NT2/D1 (cell line): Measurements from ENCODE around the gene RDX.

Experiments
- SUZ12 ChIP-seq: IDR thresholded peaks from 2 replicates; pipeline ENCODE4 v1.6.1; 2011; ENCODE audit not compliant: insufficient read length, insufficient read depth; ENCODE audit errors: extremely low read depth
- YY1 ChIP-seq: IDR thresholded peaks from 2 replicates; pipeline ENCODE4 v1.6.1; 2011; ENCODE audit not compliant: insufficient read length, insufficient read depth
- ZNF274 ChIP-seq: IDR thresholded peaks from 2 replicates; pipeline ENCODE4 v1.6.1; 2011; ENCODE audit warnings: mild to moderate bottlenecking, low read depth, low read length

DNA sequence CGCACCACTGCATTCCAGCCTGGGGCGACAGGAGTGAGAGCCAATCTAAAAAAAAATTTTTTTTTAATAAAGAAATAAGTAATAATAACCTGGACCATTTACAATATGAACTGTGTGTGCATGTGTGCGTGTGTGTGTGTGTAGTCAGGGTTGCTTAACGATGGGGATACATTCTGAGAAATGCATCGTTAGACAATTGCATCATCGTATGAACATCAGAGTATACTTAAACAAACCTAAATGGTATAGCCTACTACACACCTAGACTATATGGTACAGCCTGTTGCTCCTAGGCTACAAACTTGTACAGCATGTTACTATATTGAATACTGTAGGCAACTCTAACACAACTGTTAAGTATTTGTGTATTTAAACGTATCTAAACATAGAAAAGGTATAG lies 26.4 kb downstream of the RDX start:
- no peak for TF ChIP-seq ZNF274
- TF ChIP-seq YY1 = no peak
- TF ChIP-seq SUZ12 = no peak
